H1 (cell line): ENCODE measurements around the gene BRPF1. TPM values are rescaled to one million over a fixed set of nuclear protein-coding genes. Genes with fewer than 3 reads are reported as not detected.

ENCODE experiments used
- CTCF ChIA-PET: fragments of 300-600 bp; sonication (Branson Sonifier 250); formaldehyde crosslinking; loops from one replicate; lab custom pipeline; 2021; ENCODE audit not compliant: partially characterized antibody; lab: Charles Lee
- POLR2A ChIA-PET: fragments of 300-600 bp; sonication (Branson Sonifier 250); formaldehyde crosslinking; loops from one replicate; lab custom pipeline; 2021; ENCODE audit warnings: inconsistent platforms; ENCODE audit not compliant: partially characterized antibody; lab: Charles Lee
- DNase-seq, 2 experiments: peaks; one replicate each; pipeline versions ENCODE4 v3.0.0 to v3.0.0-alpha.2; 2010 to 2022; ENCODE audit warnings: low spot score in 2 of 2, low read depth in 1 of 2, mixed read lengths in 1 of 2
- FAIRE-seq: peaks from 2 replicates; lab custom pipeline; 2011; peaks lifted over from hg19 to GRCh38; lab: Jason Lieb, UNC
- H2AFZ ChIP-seq: 2 replicates; pipeline ENCODE4 v1.8.1; 2012; ENCODE audit warnings: low read length, inconsistent platforms
- H2AK5ac ChIP-seq: 2 replicates; pipeline ENCODE4 v1.6.1; 2013; ENCODE audit warnings: low read depth, low read length
- H2BK120ac ChIP-seq: replicated peaks from 2 replicates; pipeline ENCODE3; 2013; ENCODE audit warnings: low read depth, low read length, inconsistent platforms
- H2BK12ac ChIP-seq: 2 replicates; pipeline ENCODE4 v1.6.1; 2013; ENCODE audit warnings: low read depth, low read length
- H2BK15ac ChIP-seq: 2 replicates; pipeline ENCODE4 v1.6.1; 2013; ENCODE audit warnings: low read length
- H2BK20ac ChIP-seq: 2 replicates; pipeline ENCODE4 v1.6.1; 2013; ENCODE audit warnings: low read length
- H2BK5ac ChIP-seq: 2 replicates; pipeline ENCODE4 v1.6.1; 2013; ENCODE audit warnings: low read depth, low read length
- H3K14ac ChIP-seq: 2 replicates; pipeline ENCODE4 v1.6.1; 2013; ENCODE audit warnings: inconsistent platforms; ENCODE audit not compliant: insufficient read length
- H3K18ac ChIP-seq: 2 replicates; pipeline ENCODE4 v1.6.1; 2013; ENCODE audit warnings: low read length; ENCODE audit errors: extremely low read depth
- H3K23ac ChIP-seq: 2 replicates; pipeline ENCODE4 v1.6.1; 2013; ENCODE audit warnings: inconsistent platforms; ENCODE audit not compliant: insufficient read length
- H3K23me2 ChIP-seq: 2 replicates; pipeline ENCODE4 v1.6.1; 2013; ENCODE audit warnings: low read depth, low read length
- H3K27ac ChIP-seq: 2 replicates; pipeline ENCODE4 v1.6.1; 2011; ENCODE audit warnings: low read depth, low read length, inconsistent platforms
- H3K27me3 ChIP-seq, 4 experiments: replicated peaks in 1 of 4; 1 replicate in 1 of 4; 2 replicates in 3 of 4; pipeline versions ENCODE4 v1.6.1 to v1.8.1; 2011 to 2013; ENCODE audit warnings: low read length in 3 of 4, mild to moderate bottlenecking in 3 of 4, inconsistent platforms in 2 of 4, mixed read lengths in 2 of 4, moderate library complexity in 1 of 4; ENCODE audit not compliant: control insufficient read depth in 3 of 4, insufficient read depth in 3 of 4; ENCODE audit errors: extremely low read depth in 1 of 4
- H3K36me3 ChIP-seq, 4 experiments: 2 replicates each; pipeline versions ENCODE4 v1.6.1 to v1.8.1; 2011 to 2013; ENCODE audit warnings: mild to moderate bottlenecking in 4 of 4, low read length in 3 of 4, moderate library complexity in 2 of 4, control low read depth in 1 of 4, inconsistent platforms in 1 of 4; ENCODE audit not compliant: insufficient read depth in 4 of 4, control insufficient read depth in 2 of 4
- H3K4ac ChIP-seq: replicated peaks from 2 replicates; pipeline ENCODE3; 2013; ENCODE audit warnings: low read length, low read depth, mixed read lengths, inconsistent platforms; ENCODE audit not compliant: insufficient read length
- H3K4me1 ChIP-seq, 4 experiments: replicated peaks in 1 of 4; 1 replicate in 1 of 4; 2 replicates in 3 of 4; pipeline versions ENCODE4 v1.6.1 to v1.8.1; 2011 to 2013; ENCODE audit warnings: low read length in 3 of 4, inconsistent platforms in 2 of 4, mixed read lengths in 1 of 4; ENCODE audit not compliant: insufficient read depth in 4 of 4, control insufficient read depth in 3 of 4
- H3K4me2 ChIP-seq, 2 experiments: 2 replicates each; pipeline versions ENCODE4 v1.6.1 to v1.8.1; 2011 to 2013; ENCODE audit warnings: low read depth in 2 of 2, low read length in 2 of 2, control low read depth in 1 of 2, inconsistent platforms in 1 of 2, mild to moderate bottlenecking in 1 of 2; ENCODE audit not compliant: insufficient read depth in 1 of 2
- H3K4me3 ChIP-seq, 4 experiments: fragments of 200-600, 300-600 bp in 1 of 4; sonication (generic), shearing (Covaris generic), sonication (Bioruptor Twin) in 1 of 4; 2 replicates each; pipeline versions ENCODE4 v1.5.1 to v1.8.1; 2011 to 2016; ENCODE audit warnings: low read length in 4 of 4, low read depth in 3 of 4, control low read depth in 2 of 4, inconsistent platforms in 2 of 4, mild to moderate bottlenecking in 2 of 4, mixed read lengths in 1 of 4, moderate library complexity in 1 of 4; ENCODE audit not compliant: insufficient read depth in 2 of 4; ENCODE audit errors: extremely low read depth in 1 of 4
- H3K56ac ChIP-seq: replicated peaks from 2 replicates; pipeline ENCODE3; 2013; ENCODE audit warnings: low read depth, mild to moderate bottlenecking, mixed read lengths, low read length, inconsistent platforms; ENCODE audit not compliant: insufficient read length
- H3K79me1 ChIP-seq: 2 replicates; pipeline ENCODE4 v1.6.1; 2013; ENCODE audit warnings: low read depth, low read length, control low read depth
- H3K79me2 ChIP-seq, 2 experiments: 2 replicates each; pipeline versions ENCODE4 v1.6.1 to v1.8.1; 2012 to 2013; ENCODE audit warnings: low read length in 2 of 2, mild to moderate bottlenecking in 2 of 2, inconsistent platforms in 1 of 2; ENCODE audit not compliant: insufficient read depth in 2 of 2, control insufficient read depth in 1 of 2
- H3K9ac ChIP-seq, 4 experiments: replicated peaks in 1 of 4; 1 replicate in 1 of 4; 2 replicates in 3 of 4; pipeline versions ENCODE4 v1.6.1 to v1.8.1; 2011 to 2013; ENCODE audit warnings: low read depth in 3 of 4, low read length in 3 of 4, control low read depth in 2 of 4, mild to moderate bottlenecking in 2 of 4, moderate library complexity in 2 of 4, inconsistent platforms in 1 of 4; ENCODE audit errors: extremely low read depth in 1 of 4
- H3K9me3 ChIP-seq, 2 experiments: 2 replicates each; pipeline versions ENCODE4 v1.6.1 to v1.8.1; 2012 to 2013; ENCODE audit warnings: mild to moderate bottlenecking in 2 of 2, moderate library complexity in 2 of 2, control low read depth in 1 of 2, inconsistent platforms in 1 of 2, low read depth in 1 of 2, low read length in 1 of 2, mixed read lengths in 1 of 2; ENCODE audit not compliant: insufficient read depth in 2 of 2
- H4K20me1 ChIP-seq, 2 experiments: replicated peaks in 1 of 2; 2 replicates each; pipeline versions ENCODE3 to v1.8.1; 2011 to 2013; ENCODE audit warnings: inconsistent platforms in 2 of 2, low read length in 2 of 2, mild to moderate bottlenecking in 1 of 2; ENCODE audit not compliant: insufficient read depth in 2 of 2, control insufficient read depth in 1 of 2
- H4K5ac ChIP-seq: 2 replicates; pipeline ENCODE4 v1.6.1; 2013; ENCODE audit warnings: low read length, low read depth, mixed read lengths, inconsistent platforms; ENCODE audit not compliant: insufficient read length
- H4K8ac ChIP-seq: 2 replicates; pipeline ENCODE4 v1.8.0; 2013; ENCODE audit warnings: mild to moderate bottlenecking, moderate library complexity, low read length, inconsistent platforms; ENCODE audit not compliant: insufficient read depth; ENCODE audit errors: extremely low read depth
- H4K91ac ChIP-seq: replicated peaks from 2 replicates; pipeline ENCODE3; 2013; ENCODE audit warnings: low read length, mixed read lengths, inconsistent platforms; ENCODE audit not compliant: insufficient read length
- BACH1 ChIP-seq: IDR thresholded peaks from 2 replicates; pipeline ENCODE4 v1.6.1; 2012; ENCODE audit warnings: low read length, improper control_type of control experiment
- BRCA1 ChIP-seq: IDR thresholded peaks from 2 replicates; pipeline ENCODE4 v1.6.1; 2012; ENCODE audit warnings: low read depth, low read length, improper control_type of control experiment
- CBX8 ChIP-seq: fragments of 300-800, 300-1000 bp; sonication (generic); IDR thresholded peaks from 2 replicates; pipeline ENCODE4 v1.7.1; 2016; ENCODE audit warnings: low read depth, low read length, borderline replicate concordance
- EGR1 ChIP-seq: IDR thresholded peaks from 2 replicates; pipeline ENCODE4 v1.6.1; 2011; ENCODE audit warnings: low read depth, low read length, borderline replicate concordance
- HDAC2 ChIP-seq, 2 experiments: fragments of 300-600 bp in 1 of 2; sonication (generic) in 1 of 2; IDR thresholded peaks; 2 replicates each; pipeline ENCODE4 v1.6.1; 2011 to 2012; ENCODE audit warnings: low read depth in 2 of 2, low read length in 2 of 2, mild to moderate bottlenecking in 2 of 2, moderate library complexity in 2 of 2, borderline replicate concordance in 1 of 2, inconsistent platforms in 1 of 2
- JUND ChIP-seq: IDR thresholded peaks from 2 replicates; pipeline ENCODE4 v1.6.1; 2011; ENCODE audit warnings: mild to moderate bottlenecking, improper control_type of control experiment, low read length
- KDM1A ChIP-seq: fragments of 200-600, 300-600 bp; sonication (generic); IDR thresholded peaks from 2 replicates; pipeline ENCODE4 v1.7.1; 2016; ENCODE audit warnings: mild to moderate bottlenecking, low read length, borderline replicate concordance
- POLR2AphosphoS5 ChIP-seq: IDR thresholded peaks from 2 replicates; pipeline ENCODE4 v1.6.1; 2011; ENCODE audit warnings: low read depth, low read length
- RAD21 ChIP-seq, 2 experiments: IDR thresholded peaks in 1 of 2; conservative IDR thresholded peaks in 1 of 2; 2 replicates each; pipeline ENCODE4 v1.6.1; 2011; ENCODE audit warnings: low read depth in 2 of 2, low read length in 2 of 2, improper control_type of control experiment in 1 of 2, inconsistent platforms in 1 of 2, mild to moderate bottlenecking in 1 of 2, moderate library complexity in 1 of 2
- RBBP5 ChIP-seq: IDR thresholded peaks from 2 replicates; pipeline ENCODE4 v1.7.1; 2012; ENCODE audit warnings: low read depth, mild to moderate bottlenecking, inconsistent platforms, low read length, moderate library complexity, borderline replicate concordance
- SIN3A ChIP-seq, 2 experiments: IDR thresholded peaks in 1 of 2; conservative IDR thresholded peaks in 1 of 2; 2 replicates each; pipeline ENCODE4 v1.6.1; 2011 to 2012; ENCODE audit warnings: low read length in 2 of 2, improper control_type of control experiment in 1 of 2, low read depth in 1 of 2, mild to moderate bottlenecking in 1 of 2
- WGBS, 2 experiments: shearing (Covaris generic) in 1 of 2; methylation state at CpG; one replicate each; pipeline versions ENCODE4 v1.1.6 to v1.1.7; 2013 to 2015; ENCODE audit warnings: low lambda C conversion rate in 2 of 2, mixed read lengths in 2 of 2, inconsistent platforms in 1 of 2, low coverage in 1 of 2, missing lambda C conversion rate in 1 of 2; ENCODE audit not compliant: insufficient replicate concordance in 2 of 2, insufficient coverage in 1 of 2, insufficient read length in 1 of 2; ENCODE audit errors: extremely low coverage in 1 of 2, missing lambda C conversion rate in 1 of 2; 5-methylcytosine and 5-hydroxymethylcytosine counted together
- polyA plus RNA-seq, 7 experiments: library from polyadenylated mRNA; depleted of rRNA in 3 of 7; stranded (reverse) in 5 of 7; unstranded in 2 of 7; fragments of >200 nt in 5 of 7; fragments of 200-250 nt in 2 of 7; gene quantifications; 1 replicate in 5 of 7; 2 replicates in 1 of 7; 4 replicates in 1 of 7; pipeline versions ENCODE4 v1.2.1 to v1.2.3, GENCODE V29; 2011 to 2013; ENCODE audit warnings: missing spikeins in 2 of 7, mixed read lengths in 2 of 7
- total RNA-seq: library from RNA; stranded (reverse); fragmentation: NEBNext Ultra II Directional; extraction: Animal tissue kit (Norgen Biotek cat#: 25700); gene quantifications from 2 replicates; pipeline ENCODE4 v1.2.1, GENCODE V29; 2021

BRPF1 gene
- total and polyA plus RNA-seq, 2 of the 8 experiments (the other 6 are each of a cell fraction or from before 2014, with no cell fraction given) = 11.3 to 21.7 TPM

DNA sequence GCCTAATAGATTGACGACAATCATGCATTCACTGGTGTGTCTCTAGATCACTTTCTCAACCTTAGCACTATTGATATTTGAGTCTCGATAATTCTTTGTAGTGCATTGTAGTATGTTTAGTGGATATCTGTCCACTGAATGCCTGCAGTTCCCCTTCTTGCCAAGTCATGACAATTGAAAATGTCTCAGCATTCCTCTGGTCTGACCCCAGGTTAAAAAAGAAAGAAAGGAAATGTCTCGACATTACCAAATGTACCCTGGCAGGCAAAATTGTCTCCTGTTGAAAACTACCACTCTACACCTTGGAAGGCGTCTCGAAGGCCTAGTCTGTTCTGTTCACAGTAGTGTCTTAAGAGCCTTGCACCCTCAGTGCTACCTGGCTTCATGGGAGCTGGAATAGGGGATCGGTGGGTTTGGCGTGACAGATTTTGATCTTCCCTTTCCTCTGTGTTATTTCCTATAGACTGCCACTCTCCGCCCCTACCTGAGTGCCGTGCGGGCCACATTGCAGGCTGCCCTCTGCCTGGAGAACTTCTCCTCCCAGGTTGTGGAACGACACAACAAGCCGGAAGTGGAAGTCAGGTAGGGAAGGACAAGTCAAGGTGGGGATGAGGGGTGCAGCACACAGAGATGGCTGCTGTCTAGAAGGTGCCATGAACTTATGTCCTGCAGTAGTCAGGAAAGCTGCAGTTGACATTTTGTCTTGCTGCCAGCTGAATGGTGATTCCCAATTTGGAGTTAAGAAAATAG, 65.8 kb downstream of the BRPF1 start:
- H3K4me2 ChIP-seq = no peak overlapping the region
- H4K91ac ChIP-seq = no peak overlapping the region
- H3K18ac ChIP-seq = no peak overlapping the region
- H2BK20ac ChIP-seq = no peak overlapping the region
- no peaks in the 10 kb centered on the region for H3K27me3 ChIP-seq
- H3K4me1 ChIP-seq = peaks cover 0 to 3% (median 0%) of the 10 kb centered on the region in 4 experiments; a peak in 1 of 7 replicates
- no peak overlapping the region for H2BK5ac ChIP-seq
- peaks cover 16 to 50% (median 40%) of the 10 kb centered on the region in 4 experiments for H3K36me3 ChIP-seq
- no peak for FAIRE-seq
- no peak for DNase-seq
- no peak overlapping the region for H2BK15ac ChIP-seq
- H2AK5ac ChIP-seq = no peak overlapping the region
- H4K8ac ChIP-seq = no peak overlapping the region
- peaks cover 0 to 35% of the 10 kb centered on the region in 2 experiments; a peak in 2 of 4 replicates for H3K79me2 ChIP-seq
- peaks cover 4% of the 10 kb centered on the region for H3K79me1 ChIP-seq
- 92% methylated on average over 12 of the region's 12 CpGs; no CpG with 5 or more reads in 1 of the 2 experiments for WGBS, 2 experiments
- ChIA-PET POLR2A (interaction anchor here (0.8 to 5.5 kb wide), 3 partner anchors 10 to 118 kb away, joined by 3 to 71 read pairs (median 3); partner anchors contain the start of gene TTLL3), CTCF (interaction anchor here (0.6 to 2.3 kb wide), 3 partner anchors 12 to 182 kb away, joined by 3 to 8 read pairs (median 3); partner anchors contain the start of gene TTLL3)
- H3K9ac ChIP-seq = no peak overlapping the region
- no peak overlapping the region for H3K14ac ChIP-seq
- peaks cover 0 to 5% of the 10 kb centered on the region in 2 experiments for H4K20me1 ChIP-seq
- no peak overlapping the region for H3K4me3 ChIP-seq
- no peak overlapping the region for H3K27ac ChIP-seq
- no peak overlapping the region for H3K23ac ChIP-seq
- H3K56ac ChIP-seq = no peak overlapping the region
- no peak overlapping the region for H2BK120ac ChIP-seq
- H3K4ac ChIP-seq = no peak overlapping the region
- peaks cover 5% of the 10 kb centered on the region for H3K23me2 ChIP-seq
- no peak overlapping the region for H2BK12ac ChIP-seq
- H2AFZ ChIP-seq = no peak overlapping the region
- H3K9me3 ChIP-seq = no peaks in the 10 kb centered on the region
- H4K5ac ChIP-seq = no peak overlapping the region
- TF ChIP-seq RAD21 (IDR thresholded peaks at IDR 0.05 in 1 of 2, conservative IDR thresholded peaks at IDR 0.05 in 1 of 2; ENCODE audit: low read depth in 2 of 2, low read length in 2 of 2) = no peak
- no peak for TF ChIP-seq RBBP5
- TF ChIP-seq CBX8 = no peak
- no peak for TF ChIP-seq JUND
- no peak for TF ChIP-seq SIN3A (conservative IDR thresholded peaks at IDR 0.05 in 1 of 2, IDR thresholded peaks at IDR 0.05 in 1 of 2; ENCODE audit: low read depth in 1 of 2, low read length in 2 of 2)
- TF ChIP-seq HDAC2 (IDR thresholded peaks at IDR 0.05; ENCODE audit: borderline replicate concordance in 1 of 2, low read depth in 2 of 2, low read length in 2 of 2) = no peak
- no peak for TF ChIP-seq BACH1
- no peak for TF ChIP-seq EGR1
- TF ChIP-seq KDM1A = no peak
- no peak for TF ChIP-seq POLR2AphosphoS5
- TF ChIP-seq BRCA1 = no peak
